D721Med (cell line): ENCODE measurements around the gene ZSCAN21.

Experiments used
- DNase-seq: peaks from one replicate; pipeline ENCODE4 v3.0.0; 2011; ENCODE audit warnings: low spot score; ENCODE audit not compliant: insufficient read length
- FAIRE-seq: peaks from 2 replicates; lab custom pipeline; 2011; peaks lifted over from hg19 to GRCh38; lab: Jason Lieb, UNC
- CTCF ChIP-seq: IDR thresholded peaks from 2 replicates; pipeline ENCODE4 v1.5.1; 2012; ENCODE audit warnings: mild to moderate bottlenecking, control low read depth; ENCODE audit not compliant: insufficient read depth; ENCODE audit errors: missing control alignments

Gene ZSCAN21

GRCh38 chr7:100088095-100088620, 38.6 kb downstream of the ZSCAN21 start:
- FAIRE-seq, result no peak
- no peak for TF ChIP-seq CTCF

GRCh38 chr7:100088621-100089457, 39.3 kb downstream of the ZSCAN21 start, which contains the start of gene COPS6:
COPS6 (plus strand) TSS chr7:100088969; CDS start chr7:100088991, 22 bp downstream.
- no peak for TF ChIP-seq CTCF
- FAIRE-seq (no peak), DNase-seq (peak; percentile 72)

More at GRCh38 chr7:100088095-100088620, 38.6 kb downstream of the ZSCAN21 start:
- DNase-seq, result no peak

GRCh38 chr7:100089458-100090196, 40.1 kb downstream of the ZSCAN21 start:
- FAIRE-seq, result no peak
- no peak for TF ChIP-seq CTCF
- no peak for DNase-seq

GRCh38 chr7:100090527-100091410, 41.2 kb downstream of the ZSCAN21 start:
- FAIRE-seq (peak; percentile 38), DNase-seq (no peak)
- no peak for TF ChIP-seq CTCF

- no peak for DNase-seq
- TF ChIP-seq CTCF, result no peak
- no peak for FAIRE-seq
These were observed 42.0 kb downstream of the ZSCAN21 start for GRCh38 chr7:100091411-100092181.

- TF ChIP-seq CTCF, result no peak
- DNase-seq, result no peak
- no peak for FAIRE-seq
These were observed 43.5 kb downstream of the ZSCAN21 start for GRCh38 chr7:100093054-100093453.
